Activated CD4-positive, alpha-beta memory T cell treated with anti-CD3 and anti-CD28 coated beads, Interleukin-2, amount 10 ng/mL, durations not matched to agents 7 days and 5 days (primary cell): Measurements from ENCODE around the gene GRK6. TPM values are rescaled to one million over a fixed set of nuclear protein-coding genes. Genes with fewer than 3 reads are reported as not detected.
"Not testable (repeated sequence)": the region's sequence is repeated elsewhere in the genome, so short reads cannot be mapped to it uniquely, and the experiment has no call there.

Experiments
- CTCF ChIA-PET: fragments of 350-600 bp; sonication (Branson Sonifier 250); formaldehyde crosslinking; loops from one replicate; lab custom pipeline; 2021; ENCODE audit warnings: antibody characterized with exemption, inconsistent platforms; lab: Charles Lee
- POLR2A ChIA-PET: fragments of 350-600 bp; sonication (Branson Sonifier 250); formaldehyde crosslinking; loops from one replicate; lab custom pipeline; 2021; ENCODE audit warnings: antibody characterized with exemption; lab: Charles Lee
- DNase-seq: peaks from one replicate; pipeline ENCODE4 v3.0.0-alpha.2; 2020
- H3K27ac Mint-ChIP-seq: one replicate; pipeline ENCODE4 v1.8.0; 2021; ENCODE audit warnings: mild to moderate bottlenecking, mixed read lengths
- H3K27me3 Mint-ChIP-seq: one replicate; pipeline ENCODE4 v1.8.0; 2021; ENCODE audit warnings: mixed read lengths
- H3K36me3 Mint-ChIP-seq: one replicate; pipeline ENCODE4 v1.8.0; 2021; ENCODE audit warnings: low read depth, mixed read lengths
- H3K4me1 Mint-ChIP-seq: one replicate; pipeline ENCODE4 v1.8.0; 2021; ENCODE audit warnings: mixed read lengths
- H3K4me3 Mint-ChIP-seq: one replicate; pipeline ENCODE4 v1.8.0; 2021; ENCODE audit warnings: mild to moderate bottlenecking, mixed read lengths
- H3K9me3 Mint-ChIP-seq: one replicate; pipeline ENCODE4 v1.8.0; 2021; ENCODE audit warnings: mixed read lengths
- total RNA-seq, 2 experiments: library from RNA; stranded (reverse); gene quantifications; one replicate each; pipeline ENCODE4 v1.2.3, GENCODE V29; 2021

Gene GRK6
- total RNA-seq, 2 experiments from 2014 or later = 206 to 208 TPM

GRCh38 chr5:177478711-177479646 is 52.5 kb downstream of the GRK6 start:
- Mint-ChIP-seq H3K9me3 (no peaks in the 10 kb centered on the region), H3K27ac (peak overlapping the region; percentile 82), H3K4me1 (peaks cover 34% of the 10 kb centered on the region), H3K36me3 (peaks cover 6% of the 10 kb centered on the region), H3K4me3 (no peak overlapping the region), H3K27me3 (peaks cover 17% of the 10 kb centered on the region)
- peak; percentile 39 for DNase-seq
- POLR2A ChIA-PET = interaction anchor here (1.4 kb wide), 1 partner anchor 18 kb away, joined by 5 read pairs; the partner anchor contains the start of gene PDLIM7
- CTCF ChIA-PET = interaction anchor here (0.9 to 2.5 kb wide), 6 partner anchors 14 to 169 kb away, joined by 3 to 9 read pairs (median 4); no protein-coding TSS in a partner anchor

- H3K36me3 Mint-ChIP-seq = peaks cover 9% of the 10 kb centered on the region
Observed at GRCh38 chr5:177479774-177480173, 53.3 kb downstream of the GRK6 start.

GRCh38 chr5:177482359-177482795 is 55.9 kb downstream of the GRK6 start:
- no peak for DNase-seq
- H3K4me1 Mint-ChIP-seq = peaks cover 20% of the 10 kb centered on the region
- H3K4me3 Mint-ChIP-seq = no peak overlapping the region
- peaks cover 20% of the 10 kb centered on the region for H3K36me3 Mint-ChIP-seq
- ChIA-PET CTCF (interaction anchor here (0.7 to 1.5 kb wide), 3 partner anchors 14 to 249 kb away, joined by 3 read pairs; no protein-coding TSS in a partner anchor), POLR2A (no interaction called here)
- H3K27ac Mint-ChIP-seq = no peak overlapping the region
- H3K27me3 Mint-ChIP-seq = no peaks in the 10 kb centered on the region
- H3K9me3 Mint-ChIP-seq = no peaks in the 10 kb centered on the region

More at GRCh38 chr5:177479774-177480173, 53.3 kb downstream of the GRK6 start:
- CTCF ChIA-PET = interaction anchor here (1.1 to 1.4 kb wide), 2 partner anchors 76 to 170 kb away, joined by 3 read pairs; no protein-coding TSS in a partner anchor
- Mint-ChIP-seq H3K4me1 (peaks cover 30% of the 10 kb centered on the region), H3K4me3 (no peak overlapping the region), H3K27ac (peak overlapping the region; percentile 42), H3K9me3 (no peaks in the 10 kb centered on the region), H3K27me3 (peaks cover 9% of the 10 kb centered on the region)
- no peak for DNase-seq
- POLR2A ChIA-PET = no interaction called here

GRCh38 chr5:177483042-177483441 is 56.6 kb downstream of the GRK6 start:
- no peaks in the 10 kb centered on the region for H3K9me3 Mint-ChIP-seq
- H3K36me3 Mint-ChIP-seq = peaks cover 24% of the 10 kb centered on the region
- DNase-seq = no peak
- H3K4me1 Mint-ChIP-seq = peaks cover 20% of the 10 kb centered on the region
- ChIA-PET POLR2A (no interaction called here), CTCF (interaction anchor here (1.5 kb wide), 1 partner anchor 26 kb away, joined by 3 read pairs; no protein-coding TSS in a partner anchor)
- no peaks in the 10 kb centered on the region for H3K27me3 Mint-ChIP-seq
- H3K27ac Mint-ChIP-seq = no peak overlapping the region
- no peak overlapping the region for H3K4me3 Mint-ChIP-seq

- POLR2A ChIA-PET = no interaction called here
- Mint-ChIP-seq H3K36me3 (peaks cover 26% of the 10 kb centered on the region), H3K27ac (no peak overlapping the region), H3K9me3 (no peaks in the 10 kb centered on the region), H3K27me3 (no peaks in the 10 kb centered on the region), H3K4me1 (peaks cover 9% of the 10 kb centered on the region), H3K4me3 (no peak overlapping the region)
- no peak for DNase-seq
- CTCF ChIA-PET = no interaction called here
Observed at GRCh38 chr5:177483994-177484901, 57.8 kb downstream of the GRK6 start.

- Mint-ChIP-seq H3K4me3 (no peak overlapping the region), H3K36me3 (peaks cover 25% of the 10 kb centered on the region), H3K9me3 (no peaks in the 10 kb centered on the region), H3K27ac (no peak overlapping the region), H3K4me1 (peaks cover 1% of the 10 kb centered on the region), H3K27me3 (no peaks in the 10 kb centered on the region)
- DNase-seq = no peak
- CTCF ChIA-PET = no interaction called here
- POLR2A ChIA-PET = interaction anchor here (0.8 kb wide), 1 partner anchor 107 kb away, joined by 3 read pairs; no protein-coding TSS in a partner anchor
Observed at GRCh38 chr5:177484902-177485549, 58.5 kb downstream of the GRK6 start.

- POLR2A ChIA-PET = interaction anchor here (0.8 kb wide), 1 partner anchor 108 kb away, joined by 3 read pairs; no protein-coding TSS in a partner anchor
- H3K4me1 Mint-ChIP-seq, H3K27me3 Mint-ChIP-seq, H3K9me3 Mint-ChIP-seq, CTCF ChIA-PET, H3K4me3 Mint-ChIP-seq, H3K27ac Mint-ChIP-seq, DNase-seq: not testable (repeated sequence)
- H3K36me3 Mint-ChIP-seq = peaks cover 32% of the 10 kb centered on the region
Observed at GRCh38 chr5:177485753-177486152, 59.3 kb downstream of the GRK6 start.

GRCh38 chr5:177486256-177486655 is 59.8 kb downstream of the GRK6 start:
- H3K4me3 Mint-ChIP-seq = no peak overlapping the region
- H3K36me3 Mint-ChIP-seq = peaks cover 37% of the 10 kb centered on the region
- no peaks in the 10 kb centered on the region for H3K27me3 Mint-ChIP-seq
- no peak overlapping the region for H3K27ac Mint-ChIP-seq
- CTCF ChIA-PET = interaction anchor here (1.2 kb wide), 1 partner anchor 22 kb away, joined by 3 read pairs; no protein-coding TSS in a partner anchor
- H3K9me3 Mint-ChIP-seq = no peaks in the 10 kb centered on the region
- POLR2A ChIA-PET = no interaction called here
- no peak for DNase-seq
- peaks cover 7% of the 10 kb centered on the region for H3K4me1 Mint-ChIP-seq

GRCh38 chr5:177487144-177487543 is 60.7 kb downstream of the GRK6 start:
- Mint-ChIP-seq H3K27ac (no peak overlapping the region), H3K36me3 (peaks cover 39% of the 10 kb centered on the region), H3K4me1 (peaks cover 7% of the 10 kb centered on the region), H3K4me3 (no peak overlapping the region), H3K9me3 (no peaks in the 10 kb centered on the region), H3K27me3 (no peaks in the 10 kb centered on the region)
- no peak for DNase-seq
- ChIA-PET POLR2A (no interaction called here), CTCF (interaction anchor here (0.7 to 1.2 kb wide), 2 partner anchors 23 to 30 kb away, joined by 3 read pairs; no protein-coding TSS in a partner anchor)

- H3K4me1 Mint-ChIP-seq = peaks cover 12% of the 10 kb centered on the region
- H3K9me3 Mint-ChIP-seq = no peaks in the 10 kb centered on the region
- H3K4me3 Mint-ChIP-seq = no peak overlapping the region
- CTCF ChIA-PET = interaction anchor here (0.6 to 1.6 kb wide), 5 partner anchors 10 to 587 kb away, joined by 3 to 5 read pairs (median 3); partner anchors contain the start of gene PDLIM7
- H3K27ac Mint-ChIP-seq = no peak overlapping the region
- POLR2A ChIA-PET = no interaction called here
- no peak for DNase-seq
- H3K36me3 Mint-ChIP-seq = peaks cover 44% of the 10 kb centered on the region
- no peaks in the 10 kb centered on the region for H3K27me3 Mint-ChIP-seq
Observed at GRCh38 chr5:177487975-177488374, 61.5 kb downstream of the GRK6 start.

- Mint-ChIP-seq H3K27me3 (no peaks in the 10 kb centered on the region), H3K4me3 (no peak overlapping the region), H3K4me1 (peaks cover 24% of the 10 kb centered on the region), H3K27ac (no peak overlapping the region), H3K9me3 (no peaks in the 10 kb centered on the region), H3K36me3 (peaks cover 49% of the 10 kb centered on the region)
- ChIA-PET POLR2A (interaction anchor here (1.2 kb wide), 1 partner anchor 17 kb away, joined by 5 read pairs; no protein-coding TSS in a partner anchor), CTCF (interaction anchor here (1.1 to 1.6 kb wide), 5 partner anchors 9 to 586 kb away, joined by 3 to 5 read pairs (median 3); partner anchors contain the start of gene PDLIM7)
- DNase-seq = no peak
Observed at GRCh38 chr5:177489119-177489716, 62.7 kb downstream of the GRK6 start.
